ENCODE results near the gene SSPN. TPM values are rescaled to one million over a fixed set of nuclear protein-coding genes. Genes with fewer than 3 reads are reported as not detected.

The SSPN gene
- total RNA-seq, 4 donors from 2014 or later, result 4.5 to 19.0 (median 11.8) TPM

GRCh38 chr12:26177283-26177682 lies 18.1 kb upstream of the SSPN start:
- 74% methylated on average over 7 of the region's 7 CpGs for WGBS
- no peak for DNase-seq (ENCODE audit: low spot score in 2 of 2)
- H3K27ac ChIP-seq, result no peak overlapping the region

DNA sequence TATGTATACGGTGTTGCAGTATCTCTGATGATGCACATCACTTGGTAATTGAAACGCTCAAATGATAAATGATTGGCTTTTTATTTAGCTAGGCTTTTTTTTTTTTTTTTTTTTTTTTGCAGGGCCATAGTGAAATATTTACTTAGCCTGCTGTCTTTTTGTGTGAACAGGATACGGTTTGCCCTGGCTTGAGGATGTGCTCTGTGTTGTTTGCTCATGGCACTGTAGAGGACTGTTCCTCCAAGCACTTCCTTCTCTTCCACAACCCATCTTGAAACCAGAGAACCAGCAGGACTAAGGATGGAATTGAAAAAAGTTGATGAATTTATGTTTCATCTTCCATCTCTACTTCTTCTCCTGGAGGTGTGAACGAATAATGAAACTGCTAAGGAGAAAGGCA lies 15.5 kb upstream of the SSPN start:
- Histone ChIP-seq H3K9me3 (no peaks in the 10 kb centered on the region), H3K4me1 (no peaks in the 10 kb centered on the region), H3K27me3 (no peaks in the 10 kb centered on the region), H3K27ac (no peak overlapping the region), H3K4me3 (no peak overlapping the region), H3K36me3 (no peaks in the 10 kb centered on the region)
- DNase-seq (ENCODE audit: low spot score in 2 of 2), result no peak
- 89% methylated on average over 4 of the region's 4 CpGs for WGBS
- TF ChIP-seq POLR2A (IDR thresholded peaks at IDR 0.05), result no peak
- TF ChIP-seq POLR2AphosphoS5 (IDR thresholded peaks at IDR 0.05), result no peak
- TF ChIP-seq CTCF (IDR thresholded peaks at IDR 0.05), result no peak
- no peak for TF ChIP-seq EP300 (IDR thresholded peaks at IDR 0.05)

More at GRCh38 chr12:26177283-26177682, 18.1 kb upstream of the SSPN start:
- Histone ChIP-seq H3K4me1 (peaks cover 4% of the 10 kb centered on the region), H3K4me3 (no peak overlapping the region), H3K9me3 (no peaks in the 10 kb centered on the region), H3K27me3 (no peaks in the 10 kb centered on the region), H3K36me3 (no peaks in the 10 kb centered on the region)
- TF ChIP-seq EP300 (IDR thresholded peaks at IDR 0.05), result no peak
- no peak for TF ChIP-seq CTCF (IDR thresholded peaks at IDR 0.05)
- no peak for TF ChIP-seq POLR2A (IDR thresholded peaks at IDR 0.05)
- TF ChIP-seq POLR2AphosphoS5 (IDR thresholded peaks at IDR 0.05), result no peak

- TF ChIP-seq POLR2AphosphoS5 (IDR thresholded peaks at IDR 0.05) (no peak), EP300 (IDR thresholded peaks at IDR 0.05) (no peak), CTCF (IDR thresholded peaks at IDR 0.05) (no peak), POLR2A (IDR thresholded peaks at IDR 0.05) (no peak)
- Histone ChIP-seq H3K4me1 (peaks cover 3% of the 10 kb centered on the region), H3K36me3 (no peaks in the 10 kb centered on the region), H3K9me3 (no peaks in the 10 kb centered on the region), H3K27me3 (no peaks in the 10 kb centered on the region), H3K4me3 (no peak overlapping the region), H3K27ac (no peak overlapping the region)
- 89% methylated on average over 2 of the region's 2 CpGs for WGBS
- no peak for DNase-seq (ENCODE audit: low spot score in 2 of 2)
These were observed 13.0 kb upstream of the SSPN start for GRCh38 chr12:26182377-26182776.

- H3K9me3 ChIP-seq, result no peaks in the 10 kb centered on the region
- H3K27ac ChIP-seq, result no peak overlapping the region
- TF ChIP-seq CTCF (IDR thresholded peaks at IDR 0.05) (no peak), POLR2AphosphoS5 (IDR thresholded peaks at IDR 0.05) (no peak), POLR2A (IDR thresholded peaks at IDR 0.05) (no peak), EP300 (IDR thresholded peaks at IDR 0.05) (no peak)
- H3K27me3 ChIP-seq, result no peaks in the 10 kb centered on the region
- no peak for DNase-seq (ENCODE audit: low spot score in 2 of 2)
- WGBS, result 53% methylated on average over 7 of the region's 7 CpGs
- peaks cover 3% of the 10 kb centered on the region for H3K4me1 ChIP-seq
- H3K36me3 ChIP-seq, result no peaks in the 10 kb centered on the region
- no peak overlapping the region for H3K4me3 ChIP-seq
These were observed 9.6 kb upstream of the SSPN start for GRCh38 chr12:26185532-26186320.

DNA sequence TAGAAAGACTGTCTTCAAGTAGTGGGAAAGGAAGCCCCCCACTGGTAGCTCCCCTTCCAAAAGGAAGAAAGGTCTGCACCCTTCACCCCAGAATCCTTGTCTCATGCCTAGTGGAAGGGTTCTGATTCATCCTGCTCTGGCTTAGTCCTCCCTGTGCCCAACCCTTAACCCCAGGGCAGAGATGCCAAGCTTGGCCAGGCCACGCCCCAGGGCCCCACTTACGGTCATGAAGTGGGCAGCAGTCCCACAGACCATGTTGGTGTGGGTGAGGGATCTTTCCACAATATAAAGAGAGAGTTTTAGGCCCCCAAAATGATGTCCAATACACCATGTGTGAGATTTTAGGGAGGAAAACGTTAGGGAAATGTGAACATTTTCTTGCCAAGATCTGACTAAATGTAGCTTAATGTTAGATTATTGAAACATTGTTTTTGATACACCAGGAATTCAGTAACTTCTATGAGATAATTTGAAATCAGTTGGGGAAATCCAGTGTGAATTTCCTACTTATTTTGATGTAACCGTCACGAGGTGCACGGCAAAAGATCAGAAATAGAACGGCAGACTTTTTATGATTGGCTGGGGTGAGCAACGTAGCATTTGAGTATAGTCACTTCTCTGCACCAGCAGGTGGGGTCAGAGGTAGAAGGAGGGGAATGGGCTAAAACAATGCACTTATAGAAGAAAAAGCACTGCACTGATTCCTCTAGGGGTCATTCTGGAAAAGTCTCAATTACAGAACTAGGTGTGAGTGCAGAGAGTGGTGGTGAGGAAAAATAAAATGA lies 8.2 kb upstream of the SSPN start:
- no peak for DNase-seq (ENCODE audit: low spot score in 2 of 2)
- Histone ChIP-seq H3K4me3 (no peak overlapping the region), H3K4me1 (peaks cover 3% of the 10 kb centered on the region), H3K27ac (no peak overlapping the region), H3K9me3 (no peaks in the 10 kb centered on the region), H3K27me3 (no peaks in the 10 kb centered on the region), H3K36me3 (no peaks in the 10 kb centered on the region)
- WGBS, result 30% methylated on average over 8 of the region's 8 CpGs
- TF ChIP-seq POLR2AphosphoS5 (IDR thresholded peaks at IDR 0.05), result no peak
- no peak for TF ChIP-seq EP300 (IDR thresholded peaks at IDR 0.05)
- no peak for TF ChIP-seq POLR2A (IDR thresholded peaks at IDR 0.05)
- no peak for TF ChIP-seq CTCF (IDR thresholded peaks at IDR 0.05)
